AG08396 (cell line): ENCODE results near the gene CASZ1.

Experiments used
- DNase-seq: peaks from one replicate; pipeline ENCODE4 v3.0.0; 2012; ENCODE audit warnings: low spot score, mixed read lengths

CASZ1 gene

DNA sequence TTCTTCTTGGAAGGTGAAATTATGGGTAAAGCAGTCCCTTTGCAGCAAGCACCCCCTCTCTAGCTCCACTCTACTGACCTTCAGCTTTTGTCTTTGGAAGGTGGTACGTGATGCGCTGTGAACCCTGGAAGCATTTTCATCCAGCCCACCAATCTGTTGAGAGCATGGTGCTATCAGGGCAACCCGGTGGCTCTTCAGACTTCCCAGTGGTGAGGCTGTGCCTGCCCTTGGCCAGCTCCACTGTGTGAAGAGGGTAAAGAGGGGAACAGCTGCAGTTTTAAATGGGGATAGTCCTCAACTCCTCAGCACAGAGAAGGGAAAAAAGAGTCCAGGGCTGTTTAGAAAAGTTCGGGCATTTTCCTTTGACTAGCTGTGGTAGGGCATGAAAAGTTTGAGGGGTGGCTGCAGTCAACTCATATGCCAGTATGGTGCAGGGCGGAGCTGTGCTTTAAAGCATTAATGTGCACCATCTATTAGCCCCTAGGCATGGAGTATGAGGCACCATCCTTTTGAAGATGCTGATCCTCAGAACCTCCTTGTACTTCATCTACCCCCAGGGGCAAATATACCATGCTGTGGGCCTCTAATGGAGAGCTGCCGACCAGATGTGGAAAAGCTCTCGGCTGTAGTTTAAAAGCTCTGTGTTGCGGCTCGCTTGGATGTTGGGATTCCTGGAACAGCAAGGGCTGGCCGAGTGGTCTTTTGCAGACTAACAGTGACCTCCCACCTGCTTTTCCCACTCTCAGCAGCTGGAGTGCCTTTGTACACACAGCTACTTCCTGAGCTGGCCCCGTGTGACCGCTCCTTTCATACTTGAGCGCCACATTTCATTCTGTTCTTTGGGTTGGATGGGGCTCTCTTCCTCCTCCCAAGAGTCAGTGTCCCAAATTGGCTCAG, 198.7 kb downstream of the CASZ1 start:
- no peak for DNase-seq

- DNase-seq = no peak
These were observed 199.7 kb downstream of the CASZ1 start for GRCh38 chr1:10596780-10597179.

GRCh38 chr1:10594595-10595223, 201.7 kb downstream of the CASZ1 start:
- DNase-seq = no peak

DNA sequence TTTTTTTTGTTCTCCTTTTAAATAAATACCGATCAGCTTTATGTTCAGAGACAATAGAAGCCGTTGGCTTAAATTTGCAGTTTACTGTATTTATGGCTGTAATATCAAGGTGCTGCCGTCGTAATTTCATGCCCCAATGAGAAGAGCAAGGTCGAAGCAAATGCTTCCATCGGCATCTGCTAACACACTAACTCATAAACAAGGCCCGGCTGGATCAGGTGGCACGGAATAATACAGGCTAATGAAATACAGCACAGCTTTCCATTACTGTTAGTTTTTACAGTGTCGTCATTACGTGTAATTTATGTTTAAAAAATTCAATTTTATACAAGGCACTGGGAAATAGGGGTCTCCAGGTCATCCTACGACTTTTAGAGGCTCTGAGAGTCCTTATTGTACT, 202.7 kb downstream of the CASZ1 start:
- no peak for DNase-seq

GRCh38 chr1:10592373-10592772, 204.1 kb downstream of the CASZ1 start:
- no peak for DNase-seq

GRCh38 chr1:10591010-10591409, 205.4 kb downstream of the CASZ1 start:
- DNase-seq = no peak

DNA sequence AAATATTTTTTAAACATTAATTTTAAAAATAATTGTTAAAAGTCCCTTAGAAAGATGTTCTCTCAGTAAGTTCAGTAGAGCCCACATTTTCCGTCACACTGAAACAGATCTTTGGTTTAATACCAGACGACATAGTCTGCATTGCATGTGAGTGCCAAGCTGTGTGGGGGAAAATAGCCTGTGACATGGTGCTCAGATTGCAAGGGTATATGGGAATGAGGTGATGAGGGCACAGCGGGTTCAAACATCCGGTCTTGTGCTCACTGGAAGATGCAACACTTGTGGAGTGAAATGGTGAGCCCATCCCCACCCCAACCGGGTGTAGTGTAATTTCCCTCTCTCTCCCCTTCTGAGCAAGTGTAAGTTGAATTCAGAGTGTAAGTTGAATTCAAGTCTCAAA, 207.4 kb downstream of the CASZ1 start:
- DNase-seq = no peak

DNA sequence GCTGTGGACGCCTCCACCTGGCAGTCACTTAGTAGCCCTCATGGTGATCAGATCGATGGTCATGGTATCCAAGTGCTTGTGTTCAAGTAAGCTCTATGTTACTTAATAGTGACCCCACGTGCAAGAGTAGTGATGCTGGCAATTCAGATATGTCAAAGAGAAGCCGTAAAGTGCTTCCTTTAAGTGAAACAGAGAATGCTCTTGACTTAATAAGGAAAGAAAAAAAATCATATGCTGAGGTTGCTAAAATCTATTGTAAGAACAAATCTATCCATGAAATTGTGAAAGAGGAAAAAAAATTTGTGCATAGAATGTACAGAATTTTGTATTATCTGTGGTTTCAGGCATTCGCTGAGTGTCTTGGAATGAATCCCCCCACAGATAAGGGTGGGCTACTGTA, 207.8 kb downstream of the CASZ1 start:
- no peak for DNase-seq
